22Rv1 (cell line): ENCODE data around the gene SEC24C.
A peak's percentile ranks its signal among the peaks of the same experiment; 100 is the strongest.
"Not testable (repeated sequence)": the region's sequence is repeated elsewhere in the genome, so short reads cannot be mapped to it uniquely, and the experiment has no call there.

Source experiments
- H3K27ac ChIP-seq: fragments of 450-650 bp; 2 replicates; pipeline ENCODE4 v1.5.1; 2017
- CTCF ChIP-seq: fragments of 450-650 bp; IDR thresholded peaks from 2 replicates; pipeline ENCODE4 v1.5.1; 2017; ENCODE audit warnings: mild to moderate bottlenecking
- ZFX ChIP-seq: fragments of 450-650 bp; IDR thresholded peaks from 2 replicates; pipeline ENCODE4 v1.6.1; 2017; ENCODE audit warnings: antibody characterized with exemption, borderline replicate concordance

SEC24C gene

GRCh38 chr10:73743905-73744663, at the start of gene SEC24C:
SEC24C (plus strand) TSS chr10:73744372; CDS start chr10:73746833, 2,461 bp downstream.
- TF ChIP-seq ZFX (no peak), CTCF (no peak)
- H3K27ac ChIP-seq: peak within 1 kb of the TSS; percentile 90

- not testable (repeated sequence) for H3K27ac ChIP-seq
Measured at GRCh38 chr10:73695302-73695701, 48.9 kb upstream of the SEC24C start.

GRCh38 chr10:73697675-73698159, 46.5 kb upstream of the SEC24C start, which contains the start of gene AGAP5:
AGAP5 (minus strand) TSS chr10:73698109; CDS start chr10:73697755, 354 bp downstream.
- H3K27ac ChIP-seq: not testable (repeated sequence)

GRCh38 chr10:73698819-73699218, 45.4 kb upstream of the SEC24C start:
- H3K27ac ChIP-seq: not testable (repeated sequence)

- H3K27ac ChIP-seq: not testable (repeated sequence)
Measured at GRCh38 chr10:73703924-73704323, 40.2 kb upstream of the SEC24C start.

GRCh38 chr10:73705506-73706072, 38.6 kb upstream of the SEC24C start:
- H3K27ac ChIP-seq: not testable (repeated sequence)

- H3K27ac ChIP-seq: not testable (repeated sequence)
Measured at GRCh38 chr10:73706488-73706887, 37.7 kb upstream of the SEC24C start.

- not testable (repeated sequence) for H3K27ac ChIP-seq
Measured at GRCh38 chr10:73707628-73708027, 36.5 kb upstream of the SEC24C start.

- not testable (repeated sequence) for H3K27ac ChIP-seq
Measured at GRCh38 chr10:73708122-73708521, 36.0 kb upstream of the SEC24C start.

GRCh38 chr10:73711683-73712082, 32.5 kb upstream of the SEC24C start:
- not testable (repeated sequence) for H3K27ac ChIP-seq

GRCh38 chr10:73713912-73714311, 30.3 kb upstream of the SEC24C start:
- peak overlapping the region; percentile 86 for H3K27ac ChIP-seq

- H3K27ac ChIP-seq: peak overlapping the region; percentile 86
Measured at GRCh38 chr10:73714483-73714882, 29.7 kb upstream of the SEC24C start.

GRCh38 chr10:73715179-73716156, 28.7 kb upstream of the SEC24C start:
- H3K27ac ChIP-seq: peak overlapping the region; percentile 86

- TF ChIP-seq ZFX (no peak), CTCF (no peak)
- H3K27ac ChIP-seq: peak overlapping the region; percentile 86
Measured at GRCh38 chr10:73716251-73716650, 27.9 kb upstream of the SEC24C start.
